SK-N-SH (cell line): Measurements from ENCODE around the gene GDPGP1. TPM values are rescaled to one million over a fixed set of nuclear protein-coding genes. Genes with fewer than 3 reads are reported as not detected.

Experiments used
- CTCF ChIA-PET: fragments of 300-600, 350-600 bp; formaldehyde crosslinking; extraction: SDS; loops from one replicate; lab custom pipeline; 2021; lab: Yijun Ruan, JAX
- POLR2A ChIA-PET: fragments of 350-600 bp; sonication (Branson Sonifier 250); formaldehyde crosslinking; extraction: SDS; loops from one replicate; lab custom pipeline; 2020; ENCODE audit warnings: antibody characterized with exemption, inconsistent platforms; lab: Yijun Ruan, JAX
- DNase-seq: peaks from one replicate; pipeline ENCODE4 v3.0.0; 2012
- H2AFZ ChIP-seq: fragments of 200-600 bp; sonication (generic); 2 replicates; pipeline ENCODE4 v1.8.1; 2016; ENCODE audit warnings: antibody characterized with exemption, mild to moderate bottlenecking, low read depth
- H3F3A ChIP-seq: fragments of 200-600 bp; sonication (generic); replicated peaks from 2 replicates; pipeline ENCODE3; 2016; ENCODE audit warnings: antibody characterized with exemption, mild to moderate bottlenecking; ENCODE audit not compliant: insufficient read depth
- H3K27ac ChIP-seq, 2 experiments: fragments of 200-500 bp in 1 of 2; fragments of 200-600 bp in 1 of 2; sonication (Bioruptor generic) in 1 of 2; sonication (generic), shearing (Covaris generic) in 1 of 2; 2 replicates each; pipeline versions ENCODE4 v1.5.1 to v1.6.1; 2014 to 2016; ENCODE audit warnings: low read depth in 2 of 2, inconsistent platforms in 1 of 2, low read length in 1 of 2, mild to moderate bottlenecking in 1 of 2, mixed read lengths in 1 of 2
- H3K27me3 ChIP-seq: fragments of 200-600 bp; sonication (generic), shearing (Covaris generic); 2 replicates; pipeline ENCODE4 v1.6.1; 2016; ENCODE audit warnings: mixed run types; ENCODE audit not compliant: insufficient read depth
- H3K36me3 ChIP-seq, 2 experiments: fragments of 200-500 bp in 1 of 2; fragments of 200-600 bp in 1 of 2; sonication (Bioruptor generic) in 1 of 2; sonication (generic) in 1 of 2; replicated peaks in 1 of 2; 2 replicates each; pipeline versions ENCODE3 to v1.5.1; 2014 to 2016; ENCODE audit warnings: low read length in 1 of 2, mild to moderate bottlenecking in 1 of 2; ENCODE audit not compliant: insufficient read depth in 2 of 2, control insufficient read depth in 1 of 2
- H3K4me1 ChIP-seq, 2 experiments: fragments of 200-500 bp in 1 of 2; fragments of 200-600 bp in 1 of 2; sonication (Bioruptor generic) in 1 of 2; sonication (generic), shearing (Covaris generic) in 1 of 2; 2 replicates each; pipeline versions ENCODE4 v1.5.1 to v1.6.1; 2014 to 2016; ENCODE audit warnings: low read depth in 1 of 2, low read length in 1 of 2, mixed run types in 1 of 2; ENCODE audit not compliant: insufficient read depth in 2 of 2, control insufficient read depth in 1 of 2
- H3K4me2 ChIP-seq: fragments of 200-600 bp; sonication (generic), shearing (Covaris generic); 2 replicates; pipeline ENCODE4 v1.6.1; 2017; ENCODE audit warnings: mixed run types
- H3K4me3 ChIP-seq, 2 experiments: fragments of 200-500 bp in 1 of 2; fragments of 200-600 bp in 1 of 2; sonication (Bioruptor generic) in 1 of 2; sonication (generic), shearing (Covaris generic) in 1 of 2; 2 replicates each; pipeline versions ENCODE4 v1.5.1 to v1.8.1; 2014 to 2016; ENCODE audit warnings: low read depth in 2 of 2, inconsistent platforms in 1 of 2, low read length in 1 of 2, mild to moderate bottlenecking in 1 of 2, mixed read lengths in 1 of 2, moderate library complexity in 1 of 2
- H3K79me2 ChIP-seq: fragments of 200-600 bp; sonication (generic); 2 replicates; pipeline ENCODE4 v1.8.1; 2017; ENCODE audit warnings: mild to moderate bottlenecking; ENCODE audit not compliant: insufficient read depth
- H3K9ac ChIP-seq: fragments of 200-600 bp; sonication (generic); 2 replicates; pipeline ENCODE4 v1.6.1; 2017; ENCODE audit warnings: mixed run types
- H3K9me2 ChIP-seq: fragments of 200-600 bp; sonication (generic); 2 replicates; pipeline ENCODE4 v1.6.1; 2017; ENCODE audit warnings: mixed run types
- H3K9me3 ChIP-seq: fragments of 200-600 bp; sonication (generic); 2 replicates; pipeline ENCODE4 v1.6.1; 2017; ENCODE audit warnings: mixed run types, mild to moderate bottlenecking, moderate library complexity
- H4K20me1 ChIP-seq: fragments of 200-600 bp; sonication (generic); 2 replicates; pipeline ENCODE4 v1.6.1; 2017; ENCODE audit warnings: mild to moderate bottlenecking, mixed run types; ENCODE audit not compliant: insufficient read depth
- CHD2 ChIP-seq: fragments of 150-350 bp; IDR thresholded peaks from 2 replicates; pipeline ENCODE4 v1.6.1; 2018; ENCODE audit warnings: low read length; ENCODE audit not compliant: partially characterized antibody
- CTCF ChIP-seq: fragments of 200-600 bp; sonication (generic); IDR thresholded peaks from 2 replicates; pipeline ENCODE4 v1.6.1; 2017; ENCODE audit warnings: antibody characterized with exemption, mild to moderate bottlenecking, moderate library complexity
- EP300 ChIP-seq, 2 experiments: IDR thresholded peaks; 2 replicates each; pipeline versions ENCODE4 v1.4.0 to v1.6.1; 2012; ENCODE audit warnings: borderline replicate concordance in 1 of 2, low read depth in 1 of 2, low read length in 1 of 2
- EZH2phosphoT487 ChIP-seq: fragments of 200-600 bp; sonication (generic); IDR thresholded peaks from 2 replicates; pipeline ENCODE4 v1.6.1; 2017; ENCODE audit warnings: low read depth, mixed run types, mild to moderate bottlenecking, antibody characterized with exemption, moderate library complexity, borderline replicate concordance
- FOSL2 ChIP-seq: IDR thresholded peaks from 2 replicates; pipeline ENCODE4 v1.4.0; 2012; ENCODE audit warnings: low read depth, mild to moderate bottlenecking, moderate library complexity, borderline replicate concordance
- FOXM1 ChIP-seq: IDR thresholded peaks from 2 replicates; pipeline ENCODE4 v1.4.0; 2012; ENCODE audit warnings: low read depth, mild to moderate bottlenecking
- GABPA ChIP-seq: IDR thresholded peaks from 2 replicates; pipeline ENCODE4 v1.4.0; 2012; ENCODE audit warnings: low read depth, mild to moderate bottlenecking
- GATA2 ChIP-seq: sonication (generic); formaldehyde crosslinking; IDR thresholded peaks from 2 replicates; pipeline ENCODE4 v1.5.0; 2020; ENCODE audit warnings: mild to moderate bottlenecking, missing genetic modification reagents
- IRF3 ChIP-seq: fragments of 150-350 bp; IDR thresholded peaks from 2 replicates; pipeline ENCODE4 v1.6.1; 2016; ENCODE audit warnings: mild to moderate bottlenecking, low read depth, low read length
- JUND ChIP-seq: IDR thresholded peaks from 2 replicates; pipeline ENCODE4 v1.4.0; 2012
- MAX ChIP-seq: IDR thresholded peaks from 2 replicates; pipeline ENCODE4 v1.4.0; 2012; ENCODE audit warnings: low read depth
- MEF2A ChIP-seq: IDR thresholded peaks from 2 replicates; pipeline ENCODE4 v1.4.0; 2012; ENCODE audit warnings: low read depth, borderline replicate concordance
- MXI1 ChIP-seq: IDR thresholded peaks from 2 replicates; pipeline ENCODE4 v1.6.1; 2012; ENCODE audit warnings: mild to moderate bottlenecking, low read depth, low read length, improper control_type of control experiment
- NRF1 ChIP-seq: IDR thresholded peaks from 2 replicates; pipeline ENCODE4 v1.6.1; 2012; ENCODE audit warnings: low read depth, mild to moderate bottlenecking, low read length
- PBX3 ChIP-seq: IDR thresholded peaks from 2 replicates; pipeline ENCODE4; 2012
- POLR2AphosphoS5 ChIP-seq: IDR thresholded peaks from 2 replicates; pipeline ENCODE4 v1.6.1; 2012; ENCODE audit warnings: low read depth, low read length
- RCOR1 ChIP-seq: fragments of 150-350 bp; IDR thresholded peaks from 2 replicates; pipeline ENCODE4 v1.6.1; 2017; ENCODE audit warnings: antibody characterized with exemption, low read length
- RFX5 ChIP-seq: IDR thresholded peaks from 2 replicates; pipeline ENCODE4 v1.6.1; 2012; ENCODE audit warnings: mild to moderate bottlenecking, improper control_type of control experiment, low read length
- RXRA ChIP-seq: IDR thresholded peaks from 2 replicates; pipeline ENCODE4 v1.4.0; 2012; ENCODE audit warnings: low read depth, mild to moderate bottlenecking, borderline replicate concordance
- SIN3A ChIP-seq: IDR thresholded peaks from 2 replicates; pipeline ENCODE4 v1.6.1; 2012; ENCODE audit warnings: low read depth, mild to moderate bottlenecking, low read length, moderate library complexity, borderline replicate concordance
- SMC3 ChIP-seq: IDR thresholded peaks from 2 replicates; pipeline ENCODE4 v1.6.1; 2012; ENCODE audit warnings: low read depth, low read length, improper control_type of control experiment
- TAF1 ChIP-seq: IDR thresholded peaks from 2 replicates; pipeline ENCODE4 v1.6.1; 2012; ENCODE audit warnings: low read depth, mild to moderate bottlenecking, low read length, moderate library complexity, borderline replicate concordance
- TCF12 ChIP-seq: IDR thresholded peaks from 2 replicates; pipeline ENCODE4 v1.4.0; 2012
- TEAD4 ChIP-seq: IDR thresholded peaks from 2 replicates; pipeline ENCODE4 v1.4.0; 2012; ENCODE audit warnings: mild to moderate bottlenecking, borderline replicate concordance; ENCODE audit not compliant: insufficient read depth
- USF2 ChIP-seq: fragments of 150-350 bp; IDR thresholded peaks from 2 replicates; pipeline ENCODE4 v1.6.1; 2017; ENCODE audit warnings: antibody characterized with exemption, low read length, low read depth, borderline replicate concordance
- YY1 ChIP-seq: IDR thresholded peaks from 2 replicates; pipeline ENCODE4 v1.4.0; 2012; ENCODE audit warnings: low read depth, mild to moderate bottlenecking
- ZBTB33 ChIP-seq: IDR thresholded peaks from 2 replicates; pipeline ENCODE4 v1.4.0; 2012; ENCODE audit warnings: low read depth, borderline replicate concordance
- WGBS: methylation state at CpG from one replicate; pipeline ENCODE4 v1.1.6; 2017; ENCODE audit warnings: low lambda C conversion rate; 5-methylcytosine and 5-hydroxymethylcytosine counted together
- polyA plus RNA-seq, 3 experiments: library from polyadenylated mRNA; depleted of rRNA; stranded (reverse); fragments of >200 nt; gene quantifications; 2 replicates each; pipeline ENCODE4 v1.2.3, GENCODE V29; 2012

Gene GDPGP1
- polyA plus RNA-seq, 1 of the 3 experiments (the other 2 are of a cell fraction) = 2.4 TPM

GRCh38 chr15:90249203-90249863 is 15.3 kb downstream of the GDPGP1 start, which contains the start of gene TTLL13:
TTLL13 (plus strand) TSS chr15:90249556; CDS start chr15:90250631, 1,075 bp downstream.
- Histone ChIP-seq H3K36me3 (no peaks in the 10 kb centered on the region), H4K20me1 (no peaks in the 10 kb centered on the region), H3K9me2 (no peaks in the 10 kb centered on the region), H2AFZ (peak within 1 kb of the TSS; percentile 88), H3K79me2 (no peaks in the 10 kb centered on the region), H3K27ac (peak within 1 kb of the TSS in 1 of 2 experiments; percentile 45; a peak in 1 of 4 replicates), H3K4me1 (no peaks in the 10 kb centered on the region; a peak in 1 of 4 replicates), H3K27me3 (no peaks in the 10 kb centered on the region), H3K9ac (peak within 1 kb of the TSS; percentile 69), H3F3A (peaks cover 8% of the 10 kb centered on the region), H3K9me3 (no peaks in the 10 kb centered on the region), H3K4me3 (peak within 1 kb of the TSS; percentile 58 to 95), H3K4me2 (peak within 1 kb of the TSS; percentile 91)
- 3% methylated on average over 23 of the region's 44 CpGs for WGBS
- peak; percentile 96 for DNase-seq
- POLR2A ChIA-PET = interaction anchor here (0.6 to 1.5 kb wide), 6 partner anchors 16 to 648 kb away, joined by 3 to 8 read pairs (median 4); partner anchors contain the start of genes CIB1, GDPGP1 and NGRN
- CTCF ChIA-PET = interaction anchor here (0.8 to 2.0 kb wide), 19 partner anchors 8 to 646 kb away, joined by 3 to 13 read pairs (median 4); partner anchors contain the start of genes CIB1, GDPGP1, IDH2 and NGRN
- TF ChIP-seq GATA2 (CRISPR knock-in tag) = no peak
- TF ChIP-seq PBX3 = no peak
- TF ChIP-seq POLR2AphosphoS5 = no peak
- no peak for TF ChIP-seq NRF1
- TF ChIP-seq RCOR1 = no peak
- no peak for TF ChIP-seq FOXM1
- TF ChIP-seq USF2 = no peak
- TF ChIP-seq IRF3 = no peak
- TF ChIP-seq TCF12 = no peak
- TF ChIP-seq TAF1 = no peak
- TF ChIP-seq MAX = peak; percentile 87
- no peak for TF ChIP-seq MEF2A
- TF ChIP-seq RXRA = no peak
- TF ChIP-seq MXI1 = peak; percentile 94
- no peak for TF ChIP-seq EZH2phosphoT487
- no peak for TF ChIP-seq TEAD4
- TF ChIP-seq CTCF = peak; percentile 16; the same call in 1 of the 2 replicates
- TF ChIP-seq JUND = no peak
- no peak for TF ChIP-seq FOSL2
- TF ChIP-seq GABPA = no peak
- no peak for TF ChIP-seq SIN3A
- no peak for TF ChIP-seq RFX5
- TF ChIP-seq SMC3 = 0 out of 2 replicates have a peak, but pooled peaks have one; percentile 6
- no peak for TF ChIP-seq YY1
- TF ChIP-seq ZBTB33 = no peak
- no peak for TF ChIP-seq EP300 (IDR thresholded peaks at IDR 0.05; ENCODE audit: borderline replicate concordance in 1 of 2, low read depth in 1 of 2, low read length in 1 of 2)
- peak; percentile 57 for TF ChIP-seq CHD2
